ENCODE results near the gene S100A11. TPM values are rescaled to one million over a fixed set of nuclear protein-coding genes. Genes with fewer than 3 reads are reported as not detected.

Gene S100A11
- polyA plus RNA-seq, 4 donors = 215 to 317 (median 278) TPM

- no peak for DNase-seq (ENCODE audit: low read depth in 4 of 4, low spot score in 2 of 4)
These were observed 5.2 kb upstream of the S100A11 start for GRCh38 chr1:152042030-152042429.

- DNase-seq (ENCODE audit: low read depth in 4 of 4, low spot score in 2 of 4) = no peak
These were observed 3.1 kb upstream of the S100A11 start for GRCh38 chr1:152039886-152040285.

- DNase-seq (ENCODE audit: low read depth in 4 of 4, low spot score in 2 of 4) = no peak
These were observed 2.7 kb upstream of the S100A11 start for GRCh38 chr1:152039461-152039860.

GRCh38 chr1:152038871-152039270 is 2.1 kb upstream of the S100A11 start:
- no peak for DNase-seq (ENCODE audit: low read depth in 4 of 4, low spot score in 2 of 4)

GRCh38 chr1:152035539-152036266 is 1.1 kb downstream of the S100A11 start:
- DNase-seq (ENCODE audit: low read depth in 4 of 4, low spot score in 2 of 4) = peak in 1 of 4 donors; percentile 48

- peak in 2 of 4 donors; percentile 41 to 42 for DNase-seq (ENCODE audit: low read depth in 4 of 4, low spot score in 2 of 4)
These were observed 1.9 kb downstream of the S100A11 start for GRCh38 chr1:152034654-152035538.

- no peak for DNase-seq (ENCODE audit: low read depth in 4 of 4, low spot score in 2 of 4)
These were observed 2.5 kb downstream of the S100A11 start for GRCh38 chr1:152034324-152034653.

GRCh38 chr1:152029929-152030211 is 6.9 kb downstream of the S100A11 start:
- no peak for DNase-seq (ENCODE audit: low read depth in 4 of 4, low spot score in 2 of 4)

- DNase-seq (ENCODE audit: low read depth in 4 of 4, low spot score in 2 of 4) = no peak
These were observed 7.5 kb downstream of the S100A11 start for GRCh38 chr1:152029144-152029928.

- no peak for DNase-seq (ENCODE audit: low read depth in 4 of 4, low spot score in 2 of 4)
These were observed 9.9 kb downstream of the S100A11 start for GRCh38 chr1:152026895-152027294.

- no peak for DNase-seq (ENCODE audit: low read depth in 4 of 4, low spot score in 2 of 4)
These were observed 12.6 kb downstream of the S100A11 start for GRCh38 chr1:152024223-152024622.

GRCh38 chr1:152023221-152023620 is 13.6 kb downstream of the S100A11 start:
- DNase-seq (ENCODE audit: low read depth in 4 of 4, low spot score in 2 of 4) = no peak

- no peak for DNase-seq (ENCODE audit: low read depth in 4 of 4, low spot score in 2 of 4)
These were observed 14.3 kb downstream of the S100A11 start for GRCh38 chr1:152022474-152022873.

- no peak for DNase-seq (ENCODE audit: low read depth in 4 of 4, low spot score in 2 of 4)
These were observed 15.2 kb downstream of the S100A11 start for GRCh38 chr1:152021569-152021968.

GRCh38 chr1:152020849-152021248 is 16.0 kb downstream of the S100A11 start:
- DNase-seq (ENCODE audit: low read depth in 4 of 4, low spot score in 2 of 4) = no peak

- no peak for DNase-seq (ENCODE audit: low read depth in 4 of 4, low spot score in 2 of 4)
These were observed 18.3 kb downstream of the S100A11 start for GRCh38 chr1:152018537-152018936.

- no peak for DNase-seq (ENCODE audit: low read depth in 4 of 4, low spot score in 2 of 4)
These were observed 21.0 kb downstream of the S100A11 start for GRCh38 chr1:152015766-152016165.

- DNase-seq (ENCODE audit: low read depth in 4 of 4, low spot score in 2 of 4) = no peak
These were observed 21.9 kb downstream of the S100A11 start for GRCh38 chr1:152014943-152015342.

- DNase-seq (ENCODE audit: low read depth in 4 of 4, low spot score in 2 of 4) = no peak
These were observed 23.1 kb downstream of the S100A11 start for GRCh38 chr1:152013664-152014237.

GRCh38 chr1:152009691-152010090 is 27.1 kb downstream of the S100A11 start:
- DNase-seq (ENCODE audit: low read depth in 4 of 4, low spot score in 2 of 4) = no peak

GRCh38 chr1:152007047-152007446 is 29.8 kb downstream of the S100A11 start:
- no peak for DNase-seq (ENCODE audit: low read depth in 4 of 4, low spot score in 2 of 4)
